Keratinocyte (primary cell): ENCODE measurements around the gene CRYBB1.

ENCODE experiments used
- CTCF ChIP-seq, 3 experiments: IDR thresholded peaks in 1 of 3; conservative IDR thresholded peaks in 1 of 3; optimal IDR thresholded peaks in 1 of 3; 2 replicates in 2 of 3; 3 replicates in 1 of 3; pipeline versions ENCODE3 to v1.5.1; 2011; ENCODE audit warnings: low read length in 3 of 3, mild to moderate bottlenecking in 3 of 3, moderate library complexity in 2 of 3, control low read depth in 1 of 3, inconsistent platforms in 1 of 3; ENCODE audit not compliant: insufficient read depth in 2 of 3; ENCODE audit errors: extremely low read depth in 1 of 3
- EZH2 ChIP-seq: IDR thresholded peaks from one replicate; pipeline ENCODE4 v1.6.1; 2012; ENCODE audit warnings: inconsistent platforms, mild to moderate bottlenecking, low read length, moderate library complexity

GRCh38 chr22:26581633-26582168 is 36.1 kb downstream of the CRYBB1 start:
- TF ChIP-seq CTCF (optimal IDR thresholded peaks at IDR 0.05 in 1 of 3, IDR thresholded peaks at IDR 0.05 in 1 of 3, conservative IDR thresholded peaks at IDR 0.05 in 1 of 3; ENCODE audit: extremely low read depth in 1 of 3, insufficient read depth in 2 of 3, low read length in 3 of 3) (no peak), EZH2 (no peak)
